Esophagus squamous epithelium (tissue), 5 donors: ENCODE results near the gene ZNF32. TPM values are rescaled to one million over a fixed set of nuclear protein-coding genes. Genes with fewer than 3 reads are reported as not detected.

Experiments
- DNase-seq: peaks from one replicate; lab custom pipeline; 2025; lab: John Stamatoyannopoulos, UW
- H3K27ac ChIP-seq, 4 donors: fragments of 200-600 bp; sonication (generic); one replicate each; pipeline ENCODE4 v1.5.1; 2016 to 2019; ENCODE audit warnings: mild to moderate bottlenecking in 1 of 4
- H3K27me3 ChIP-seq, 4 donors: fragments of 200-600 bp; sonication (generic); 1 replicate in 3 of 4; 2 replicates in 1 of 4; pipeline versions ENCODE4 v1.5.1 to v1.6.0; 2017 to 2021; ENCODE audit warnings: antibody characterized with exemption in 1 of 4
- H3K36me3 ChIP-seq, 3 donors: fragments of 200-600 bp; sonication (generic); one replicate each; pipeline ENCODE4 v1.5.1; 2016 to 2019
- H3K4me1 ChIP-seq, 3 donors: fragments of 200-600 bp; sonication (generic); one replicate each; pipeline ENCODE4 v1.5.1; 2017 to 2019
- H3K4me3 ChIP-seq, 4 donors: fragments of 200-600 bp; sonication (generic); 1 replicate in 3 of 4; 2 replicates in 1 of 4; pipeline ENCODE4 v1.5.1; 2016 to 2019; ENCODE audit warnings: mild to moderate bottlenecking in 2 of 4, moderate library complexity in 1 of 4
- H3K9me3 ChIP-seq, 3 donors: fragments of 200-600 bp; sonication (generic); one replicate each; pipeline ENCODE4 v1.5.1; 2016 to 2019
- POLR2A ChIP-seq, 4 donors: fragments of 450-650 bp; IDR thresholded peaks; one replicate each; pipeline ENCODE4 v1.6.1; 2017; ENCODE audit warnings: antibody characterized with exemption in 4 of 4, mild to moderate bottlenecking in 4 of 4, moderate library complexity in 3 of 4
- WGBS, 2 donors: methylation state at CpG; one replicate each; pipeline ENCODE4 v1.1.5; 2018; 5-methylcytosine and 5-hydroxymethylcytosine counted together
- intact Hi-C: fragments of 100-400 bp; cut with DNase I; formaldehyde crosslinking; loops from one replicate; pipeline ENCODE4 v1.15.0; 2022
- total RNA-seq, 4 donors: library from RNA; depleted of rRNA; stranded (reverse); fragments of >200 nt; gene quantifications; one replicate each; pipeline ENCODE4 v1.1.0, GENCODE V29; 2016
- TF ChIP-seq, protein P1 (sequence below), 6 experiments: fragments of 450-650 bp in 4 of 6; fragments of 200-600 bp in 2 of 6; sonication (generic) in 2 of 6; IDR thresholded peaks; one replicate each; pipeline ENCODE4 v1.5.1; 2016 to 2019; ENCODE audit warnings: antibody characterized with exemption in 6 of 6, mild to moderate bottlenecking in 4 of 6, moderate library complexity in 4 of 6
- donor health status: DM: yes; HTN: yes; CAD: no.

Gene ZNF32
- total RNA-seq, 4 donors from 2014 or later = 10.1 to 38.0 (median 19.3) TPM

DNA sequence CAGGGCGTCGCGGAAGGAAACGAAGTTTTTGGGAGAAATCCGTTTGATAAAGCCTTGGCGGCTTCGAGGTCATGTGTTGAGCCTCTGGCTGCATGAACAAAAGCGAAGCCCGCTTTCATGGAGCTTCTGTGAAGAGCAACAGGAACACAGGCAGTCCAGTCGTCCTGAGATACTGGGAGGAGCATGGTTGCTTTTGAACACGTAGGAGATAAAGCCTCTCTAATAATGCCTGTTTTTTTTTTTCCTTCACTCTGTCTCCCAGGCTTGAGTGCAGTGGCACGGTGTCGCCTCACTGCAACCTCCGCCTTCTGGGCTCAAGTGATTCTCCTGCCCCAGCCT is 473 bp upstream of the ZNF32 start:
- 16 to 17% methylated on average over 14 of the region's 14 CpGs for WGBS, 2 donors
- DNase-seq = no peak
- peaks cover 4 to 31% (median 26%) of the 10 kb centered on the region in 3 donors for H3K9me3 ChIP-seq
- peaks cover 0 to 19% (median 4%) of the 10 kb centered on the region in 3 donors for H3K4me1 ChIP-seq
- H3K27ac ChIP-seq = peak overlapping the region; percentile 68 to 88 (median 78)
- H3K36me3 ChIP-seq = peaks cover 14 to 22% (median 14%) of the 10 kb centered on the region in 3 donors
- peaks cover 0 to 9% (median 0%) of the 10 kb centered on the region in 4 donors for H3K27me3 ChIP-seq
- peak overlapping the region; percentile 67 to 84 (median 80) for H3K4me3 ChIP-seq
- intact Hi-C loops = no loop called here
- TF ChIP-seq POLR2A (IDR thresholded peaks at IDR 0.05) = no peak
- TF ChIP-seq, protein P1, sequence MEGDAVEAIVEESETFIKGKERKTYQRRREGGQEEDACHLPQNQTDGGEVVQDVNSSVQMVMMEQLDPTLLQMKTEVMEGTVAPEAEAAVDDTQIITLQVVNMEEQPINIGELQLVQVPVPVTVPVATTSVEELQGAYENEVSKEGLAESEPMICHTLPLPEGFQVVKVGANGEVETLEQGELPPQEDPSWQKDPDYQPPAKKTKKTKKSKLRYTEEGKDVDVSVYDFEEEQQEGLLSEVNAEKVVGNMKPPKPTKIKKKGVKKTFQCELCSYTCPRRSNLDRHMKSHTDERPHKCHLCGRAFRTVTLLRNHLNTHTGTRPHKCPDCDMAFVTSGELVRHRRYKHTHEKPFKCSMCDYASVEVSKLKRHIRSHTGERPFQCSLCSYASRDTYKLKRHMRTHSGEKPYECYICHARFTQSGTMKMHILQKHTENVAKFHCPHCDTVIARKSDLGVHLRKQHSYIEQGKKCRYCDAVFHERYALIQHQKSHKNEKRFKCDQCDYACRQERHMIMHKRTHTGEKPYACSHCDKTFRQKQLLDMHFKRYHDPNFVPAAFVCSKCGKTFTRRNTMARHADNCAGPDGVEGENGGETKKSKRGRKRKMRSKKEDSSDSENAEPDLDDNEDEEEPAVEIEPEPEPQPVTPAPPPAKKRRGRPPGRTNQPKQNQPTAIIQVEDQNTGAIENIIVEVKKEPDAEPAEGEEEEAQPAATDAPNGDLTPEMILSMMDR (IDR thresholded peaks at IDR 0.05) = no peak

DNA sequence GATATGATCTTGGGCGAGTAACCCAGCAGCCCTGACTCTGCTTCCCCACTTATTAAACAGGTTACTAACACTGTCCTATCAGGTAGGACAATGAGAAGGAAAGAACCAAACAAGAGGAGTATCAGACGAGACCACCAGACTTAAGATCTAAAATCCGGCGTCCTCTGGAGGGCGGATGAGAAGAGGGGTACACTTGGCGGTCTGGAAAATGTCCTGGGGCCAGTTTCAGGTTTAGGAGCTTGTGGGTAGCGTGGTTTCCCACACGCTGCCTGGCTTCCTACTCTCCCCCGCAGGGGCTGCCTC is 635 bp downstream of the ZNF32 start:
- no peak for DNase-seq
- Histone ChIP-seq H3K27ac (peak overlapping the region; percentile 68 to 88 (median 78)), H3K36me3 (peaks cover 18 to 33% (median 19%) of the 10 kb centered on the region in 3 donors), H3K4me1 (peaks cover 0 to 19% (median 4%) of the 10 kb centered on the region in 3 donors), H3K27me3 (peaks cover 0 to under 1% (median 0%) of the 10 kb centered on the region in 4 donors), H3K4me3 (peak overlapping the region; percentile 67 to 84 (median 80)), H3K9me3 (peaks cover 10 to 42% (median 36%) of the 10 kb centered on the region in 3 donors)
- TF ChIP-seq, protein P1 (IDR thresholded peaks at IDR 0.05) = no peak
- TF ChIP-seq POLR2A (IDR thresholded peaks at IDR 0.05) = no peak
- intact Hi-C loops = no loop called here
- 20 to 40% methylated on average over 8 to 9 of the region's 9 CpGs for WGBS, 2 donors

DNA sequence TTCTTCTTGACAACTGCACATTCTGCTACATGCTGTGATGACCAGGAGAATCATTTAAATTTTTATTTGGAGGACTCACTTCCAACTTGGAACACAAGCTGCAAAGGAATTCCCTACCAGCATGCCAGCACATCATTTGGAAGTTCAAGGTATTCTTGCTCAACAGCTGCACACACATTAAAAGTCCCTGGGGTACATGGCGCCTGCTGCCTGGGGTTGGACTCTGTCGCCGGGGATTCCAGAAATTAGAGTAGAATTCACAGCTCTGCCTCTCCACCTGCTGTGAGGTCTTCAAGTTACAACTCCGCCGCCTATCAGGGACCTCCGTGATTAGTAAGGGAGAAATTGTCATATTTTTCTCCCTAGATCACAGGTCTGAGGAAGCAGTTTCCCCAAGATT is 1.1 kb downstream of the ZNF32 start:
- peak overlapping the region in 2 of 4 donors; percentile 81 to 84 for H3K4me3 ChIP-seq

DNA sequence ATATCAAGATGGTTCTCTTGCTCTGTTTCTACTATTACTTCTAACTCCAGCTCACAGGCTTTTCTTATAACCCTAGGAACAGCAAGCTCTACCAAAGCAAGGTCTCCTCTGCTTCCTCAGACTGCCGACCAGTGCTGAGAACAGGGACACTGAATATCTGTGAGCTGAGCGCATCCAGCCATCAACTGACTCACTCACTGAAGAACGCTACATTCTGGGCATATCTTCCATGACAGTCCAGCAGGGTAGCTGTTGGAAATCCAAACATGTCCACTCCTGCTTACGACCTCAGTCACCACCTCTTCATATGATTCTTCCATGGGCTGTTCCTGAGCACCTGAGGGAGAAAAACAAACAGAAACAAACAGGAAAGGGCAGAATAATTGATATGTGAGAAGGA is 2.8 kb downstream of the ZNF32 start:
- DNase-seq = no peak
- WGBS, 2 donors = 84 to 95% methylated on average over 4 of the region's 4 CpGs
- Histone ChIP-seq H3K9me3 (peaks cover 10 to 64% (median 52%) of the 10 kb centered on the region in 3 donors), H3K4me1 (peaks cover 0 to 19% (median 4%) of the 10 kb centered on the region in 3 donors), H3K27ac (no peak overlapping the region), H3K36me3 (peaks cover 18 to 44% (median 19%) of the 10 kb centered on the region in 3 donors), H3K4me3 (no peak overlapping the region), H3K27me3 (no peaks in the 10 kb centered on the region)
- intact Hi-C loops = no loop called here
- TF ChIP-seq, protein P1 (IDR thresholded peaks at IDR 0.05) = no peak
- TF ChIP-seq POLR2A (IDR thresholded peaks at IDR 0.05) = no peak

More for the DNA sequence above, 1.1 kb downstream of the ZNF32 start:
- intact Hi-C loops = no loop called here
- no peaks in the 10 kb centered on the region for H3K27me3 ChIP-seq
- 94 to 95% methylated on average over 6 of the region's 6 CpGs for WGBS, 2 donors
- TF ChIP-seq, protein P1 (IDR thresholded peaks at IDR 0.05) = no peak
- no peak for TF ChIP-seq POLR2A (IDR thresholded peaks at IDR 0.05)
- no peak for DNase-seq
- H3K27ac ChIP-seq = no peak overlapping the region
- peaks cover 0 to 19% (median 4%) of the 10 kb centered on the region in 3 donors for H3K4me1 ChIP-seq
- H3K9me3 ChIP-seq = peaks cover 10 to 47% (median 41%) of the 10 kb centered on the region in 3 donors
- H3K36me3 ChIP-seq = peaks cover 18 to 38% (median 19%) of the 10 kb centered on the region in 3 donors

DNA sequence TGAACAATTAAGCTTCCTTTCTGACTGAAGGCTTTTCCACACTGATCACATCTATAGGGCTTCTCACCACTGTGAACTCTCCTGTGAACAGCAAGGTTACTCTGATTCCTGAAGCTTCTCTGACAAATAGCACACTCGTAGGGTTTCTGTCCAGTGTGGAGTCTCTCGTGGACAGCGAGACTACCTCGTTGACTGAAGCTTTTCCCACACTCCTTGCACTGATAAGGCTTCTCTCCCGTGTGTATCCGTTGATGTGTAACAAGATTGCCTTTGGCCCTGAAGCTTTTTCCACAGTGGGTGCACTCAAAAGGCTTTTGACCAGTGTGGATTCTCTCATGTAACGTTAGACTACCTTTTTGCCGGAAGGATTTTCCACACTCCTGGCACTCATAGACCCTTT is 4.4 kb downstream of the ZNF32 start:
- no peak for TF ChIP-seq POLR2A (IDR thresholded peaks at IDR 0.05)
- TF ChIP-seq, protein P1 (IDR thresholded peaks at IDR 0.05) = no peak
- Histone ChIP-seq H3K27me3 (no peaks in the 10 kb centered on the region), H3K4me3 (peak overlapping the region in 1 of 4 donors; percentile 37), H3K4me1 (peaks cover 0 to 14% (median 3%) of the 10 kb centered on the region in 3 donors), H3K9me3 (peaks cover 10 to 74% (median 52%) of the 10 kb centered on the region in 3 donors), H3K27ac (no peak overlapping the region), H3K36me3 (peaks cover 18 to 44% (median 19%) of the 10 kb centered on the region in 3 donors)
- WGBS, 2 donors = 97 to 100% methylated on average over 7 to 8 of the region's 8 CpGs
- no peak for DNase-seq
- intact Hi-C loops = no loop called here
